GM13976 (cell line): ENCODE results near the gene LMF1.

Source experiments
- DNase-seq: peaks from one replicate; pipeline ENCODE4 v3.0.0; 2012; ENCODE audit warnings: low spot score
- in situ Hi-C: fragments of 300-500 bp; cut with MboI; formaldehyde crosslinking; loops from one replicate; pipeline ENCODE4 v1.12.0; 2022; ENCODE audit warnings: low sequenced_read_pairs, mixed read lengths, inconsistent platforms; ENCODE audit not compliant: unreplicated experiment
- TF ChIP-seq, protein P1 (sequence below): IDR thresholded peaks from 2 replicates; pipeline ENCODE4 v1.5.1; 2012; ENCODE audit warnings: borderline replicate concordance, mild to moderate bottlenecking; ENCODE audit not compliant: insufficient read depth; ENCODE audit errors: extremely low read depth, missing control alignments, control extremely low read depth

Gene LMF1

DNA sequence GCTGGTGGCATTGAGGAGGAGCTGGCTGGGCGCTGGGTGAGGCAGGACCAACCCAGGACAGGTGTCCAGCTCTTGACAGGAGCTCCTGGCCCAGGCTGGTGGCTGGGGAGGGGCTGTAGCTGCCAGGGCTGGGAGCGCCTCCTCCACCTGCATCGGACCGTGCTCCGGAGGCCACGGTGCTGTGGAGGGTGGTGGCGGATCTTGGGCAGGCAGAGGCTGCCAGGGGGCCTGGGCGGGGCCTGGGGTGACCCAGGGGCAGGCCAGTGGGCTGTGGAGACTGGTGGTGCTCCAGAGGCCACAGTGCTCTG is 42.8 kb upstream of the LMF1 start:
- no peak for DNase-seq
- TF ChIP-seq, protein P1, sequence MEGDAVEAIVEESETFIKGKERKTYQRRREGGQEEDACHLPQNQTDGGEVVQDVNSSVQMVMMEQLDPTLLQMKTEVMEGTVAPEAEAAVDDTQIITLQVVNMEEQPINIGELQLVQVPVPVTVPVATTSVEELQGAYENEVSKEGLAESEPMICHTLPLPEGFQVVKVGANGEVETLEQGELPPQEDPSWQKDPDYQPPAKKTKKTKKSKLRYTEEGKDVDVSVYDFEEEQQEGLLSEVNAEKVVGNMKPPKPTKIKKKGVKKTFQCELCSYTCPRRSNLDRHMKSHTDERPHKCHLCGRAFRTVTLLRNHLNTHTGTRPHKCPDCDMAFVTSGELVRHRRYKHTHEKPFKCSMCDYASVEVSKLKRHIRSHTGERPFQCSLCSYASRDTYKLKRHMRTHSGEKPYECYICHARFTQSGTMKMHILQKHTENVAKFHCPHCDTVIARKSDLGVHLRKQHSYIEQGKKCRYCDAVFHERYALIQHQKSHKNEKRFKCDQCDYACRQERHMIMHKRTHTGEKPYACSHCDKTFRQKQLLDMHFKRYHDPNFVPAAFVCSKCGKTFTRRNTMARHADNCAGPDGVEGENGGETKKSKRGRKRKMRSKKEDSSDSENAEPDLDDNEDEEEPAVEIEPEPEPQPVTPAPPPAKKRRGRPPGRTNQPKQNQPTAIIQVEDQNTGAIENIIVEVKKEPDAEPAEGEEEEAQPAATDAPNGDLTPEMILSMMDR, result no peak
- in situ Hi-C loops, result no loop called here

GRCh38 chr16:1012722-1013592 is 42.2 kb upstream of the LMF1 start:
- TF ChIP-seq, protein P1, result no peak
- in situ Hi-C loops, result no loop called here
- DNase-seq, result no peak

DNA sequence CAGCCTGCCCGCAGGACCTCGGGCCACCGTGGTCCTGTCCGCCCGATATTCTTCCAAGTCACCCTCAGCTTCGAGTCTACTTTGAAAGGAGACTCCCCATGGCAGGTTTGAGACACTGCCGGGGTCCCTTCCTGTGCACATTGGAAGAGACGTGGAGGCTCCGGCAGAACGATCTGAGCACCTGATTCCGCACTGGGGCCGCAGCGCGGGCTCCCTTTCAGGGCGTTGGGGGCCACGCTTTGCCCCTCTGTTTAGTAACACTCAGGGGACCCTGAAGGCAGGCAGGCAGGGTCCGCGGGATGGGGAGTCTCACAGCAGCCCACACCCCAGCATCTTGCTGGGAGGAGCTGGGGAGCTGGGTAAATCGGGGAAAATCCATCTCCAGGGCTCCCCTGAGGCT is 41.4 kb upstream of the LMF1 start:
- TF ChIP-seq, protein P1, result no peak
- DNase-seq, result no peak
- in situ Hi-C loops, result no loop called here

DNA sequence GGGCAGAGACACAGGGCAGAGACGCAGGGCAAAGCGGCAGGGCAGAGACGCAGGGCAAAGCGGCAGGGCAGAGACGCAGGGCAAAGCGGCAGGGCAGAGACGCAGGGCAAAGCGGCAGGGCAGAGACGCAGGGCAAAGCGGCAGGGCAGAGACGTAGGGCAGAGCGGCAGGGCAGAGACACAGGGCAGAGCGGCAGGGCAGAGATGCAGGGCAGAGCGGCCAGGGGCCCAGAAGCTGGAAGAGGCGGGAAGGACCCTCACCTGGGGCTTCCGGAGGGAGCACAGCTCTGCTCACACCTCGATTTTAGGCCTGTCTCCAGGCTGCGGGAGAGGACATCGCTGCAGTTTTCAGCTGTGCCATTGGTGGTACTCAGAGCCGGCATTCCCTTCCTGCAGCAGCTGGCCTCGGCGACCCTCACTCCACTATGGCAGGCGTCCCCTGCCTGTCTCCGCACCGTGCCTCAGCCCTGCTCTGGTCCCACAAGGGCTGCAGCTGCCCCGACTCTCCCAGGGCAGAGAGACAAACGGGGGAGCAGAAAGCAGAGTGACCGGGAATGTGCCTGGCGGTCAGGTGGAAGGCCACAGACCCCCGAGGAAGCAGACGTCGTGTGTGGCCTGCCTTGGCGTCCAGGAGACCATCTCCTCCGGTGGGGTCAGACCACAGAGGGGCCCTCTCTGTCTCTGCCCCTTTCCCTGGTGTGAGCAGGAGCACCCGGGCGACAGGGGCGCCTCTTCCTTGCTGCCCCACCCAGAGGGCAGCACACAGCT is 40.7 kb upstream of the LMF1 start:
- TF ChIP-seq, protein P1, result no peak
- no peak for DNase-seq
- in situ Hi-C loops, result no loop called here

GRCh38 chr16:1010815-1011214 is 40.0 kb upstream of the LMF1 start:
- TF ChIP-seq, protein P1, result no peak
- DNase-seq, result no peak
- in situ Hi-C loops, result no loop called here

DNA sequence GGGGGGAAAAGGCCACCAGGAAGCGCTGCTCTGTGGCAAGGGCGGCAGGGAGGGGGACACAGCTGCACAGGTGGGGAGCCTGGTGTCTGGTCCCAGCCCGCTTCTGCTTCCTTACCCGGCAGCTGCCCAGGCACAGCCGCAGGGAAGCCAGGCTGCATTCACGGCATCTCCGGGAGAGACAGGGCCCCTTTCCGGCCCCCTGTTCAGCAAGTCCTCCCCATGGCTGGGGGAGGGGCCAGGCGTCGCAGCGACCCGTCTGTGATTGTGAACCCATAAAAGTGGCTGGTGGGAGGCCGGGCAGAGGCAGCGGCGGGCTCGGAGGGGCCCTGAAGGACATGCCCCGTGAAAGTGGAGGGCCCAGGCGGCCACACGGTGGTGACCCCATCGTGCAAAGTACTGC is 39.5 kb upstream of the LMF1 start:
- in situ Hi-C loops, result no loop called here
- DNase-seq, result no peak

More for the DNA sequence above, 39.5 kb upstream of the LMF1 start:
- TF ChIP-seq, protein P1, result no peak
